Measurements from ENCODE around the gene CST3.

CST3 gene

GRCh38 chr20:23640018-23640601, 2.4 kb upstream of the CST3 start:
- Histone ChIP-seq H3K4me3 (ENCODE audit: low read depth in 1 of 2, low read length in 2 of 2) (no peak overlapping the region), H3K4me1 (ENCODE audit: insufficient read depth, low read length) (no peaks in the 10 kb centered on the region), H3K9ac (ENCODE audit: low read depth, low read length) (no peak overlapping the region), H3K79me2 (ENCODE audit: insufficient read depth, low read length) (no peaks in the 10 kb centered on the region), H3K27ac (ENCODE audit: low read length) (no peak overlapping the region), H3K27me3 (ENCODE audit: insufficient read depth, low read length, poor library complexity) (peaks cover 7% of the 10 kb centered on the region), H3K36me3 (ENCODE audit: insufficient read depth, low read length) (no peaks in the 10 kb centered on the region), H3K4me2 (ENCODE audit: insufficient read depth, low read length) (no peak overlapping the region), H3K9me3 (ENCODE audit: insufficient read depth, low read length, severe bottlenecking) (no peaks in the 10 kb centered on the region), H2AFZ (ENCODE audit: low read depth, low read length) (no peak overlapping the region), H4K20me1 (ENCODE audit: insufficient read depth, low read length) (no peaks in the 10 kb centered on the region)
- TF ChIP-seq CTCF (IDR thresholded peaks at IDR 0.05; ENCODE audit: borderline replicate concordance, extremely low read depth, low read length, poor library complexity, severe bottlenecking) = no peak
- TF ChIP-seq EZH2 (IDR thresholded peaks at IDR 0.05; ENCODE audit: borderline replicate concordance, low read depth, low read length, severe bottlenecking) = no peak
- ATAC-seq (ENCODE audit: insufficient read depth, low read depth) (no peak), DNase-seq (no peak)

GRCh38 chr20:23639490-23639958, 1.8 kb upstream of the CST3 start:
- no peaks in the 10 kb centered on the region for H3K9me3 ChIP-seq (ENCODE audit: insufficient read depth, low read length, severe bottlenecking)
- H3K79me2 ChIP-seq (ENCODE audit: insufficient read depth, low read length) = no peaks in the 10 kb centered on the region
- H3K27me3 ChIP-seq (ENCODE audit: insufficient read depth, low read length, poor library complexity) = peaks cover 7% of the 10 kb centered on the region
- TF ChIP-seq CTCF (IDR thresholded peaks at IDR 0.05; ENCODE audit: borderline replicate concordance, extremely low read depth, low read length, poor library complexity, severe bottlenecking) (no peak), EZH2 (IDR thresholded peaks at IDR 0.05; ENCODE audit: borderline replicate concordance, low read depth, low read length, severe bottlenecking) (no peak)
- H3K4me2 ChIP-seq (ENCODE audit: insufficient read depth, low read length) = no peak overlapping the region
- no peak overlapping the region for H3K4me3 ChIP-seq (ENCODE audit: low read depth in 1 of 2, low read length in 2 of 2)
- no peak overlapping the region for H2AFZ ChIP-seq (ENCODE audit: low read depth, low read length)
- H4K20me1 ChIP-seq (ENCODE audit: insufficient read depth, low read length) = no peaks in the 10 kb centered on the region
- H3K4me1 ChIP-seq (ENCODE audit: insufficient read depth, low read length) = no peaks in the 10 kb centered on the region
- H3K27ac ChIP-seq (ENCODE audit: low read length) = no peak overlapping the region
- DNase-seq = no peak
- ATAC-seq (ENCODE audit: insufficient read depth, low read depth) = no peak
- H3K9ac ChIP-seq (ENCODE audit: low read depth, low read length) = no peak overlapping the region
- H3K36me3 ChIP-seq (ENCODE audit: insufficient read depth, low read length) = no peaks in the 10 kb centered on the region

GRCh38 chr20:23638309-23638708, 554 bp upstream of the CST3 start:
- no peaks in the 10 kb centered on the region for H3K79me2 ChIP-seq (ENCODE audit: insufficient read depth, low read length)
- no peaks in the 10 kb centered on the region for H3K9me3 ChIP-seq (ENCODE audit: insufficient read depth, low read length, severe bottlenecking)
- no peak for ATAC-seq (ENCODE audit: insufficient read depth, low read depth)
- H3K36me3 ChIP-seq (ENCODE audit: insufficient read depth, low read length) = no peaks in the 10 kb centered on the region
- no peak overlapping the region for H2AFZ ChIP-seq (ENCODE audit: low read depth, low read length)
- DNase-seq = no peak
- peaks cover 3% of the 10 kb centered on the region; the same call in 1 of the 2 replicates for H4K20me1 ChIP-seq (ENCODE audit: insufficient read depth, low read length)
- no peak overlapping the region for H3K27ac ChIP-seq (ENCODE audit: low read length)
- H3K4me3 ChIP-seq (ENCODE audit: low read depth in 1 of 2, low read length in 2 of 2) = no peak overlapping the region
- H3K9ac ChIP-seq (ENCODE audit: low read depth, low read length) = no peak overlapping the region
- TF ChIP-seq CTCF (IDR thresholded peaks at IDR 0.05; ENCODE audit: borderline replicate concordance, extremely low read depth, low read length, poor library complexity, severe bottlenecking) (no peak), EZH2 (IDR thresholded peaks at IDR 0.05; ENCODE audit: borderline replicate concordance, low read depth, low read length, severe bottlenecking) (no peak)
- H3K4me1 ChIP-seq (ENCODE audit: insufficient read depth, low read length) = no peaks in the 10 kb centered on the region
- H3K27me3 ChIP-seq (ENCODE audit: insufficient read depth, low read length, poor library complexity) = peaks cover 7% of the 10 kb centered on the region
- H3K4me2 ChIP-seq (ENCODE audit: insufficient read depth, low read length) = no peak overlapping the region

All from DND-41 (cell line).